Parathyroid adenoma (tissue), 2 donors: Measurements from ENCODE around the gene PKMYT1.

Experiments used
- H2AFZ ChIP-seq: fragments of 300-600 bp; sonication (generic); one replicate; pipeline ENCODE4 v1.7.0; 2017; ENCODE audit warnings: antibody characterized with exemption, mild to moderate bottlenecking
- H3K27ac ChIP-seq: fragments of 300-600 bp; sonication (generic); one replicate; pipeline ENCODE4 v1.7.0; 2017
- H3K27me3 ChIP-seq: fragments of 300-600 bp; sonication (generic); one replicate; pipeline ENCODE4 v1.7.0; 2017; ENCODE audit warnings: low read length; ENCODE audit not compliant: control insufficient read depth, insufficient read depth
- H3K36me3 ChIP-seq: fragments of 300-600 bp; sonication (generic); one replicate; pipeline ENCODE4 v1.7.0; 2017; ENCODE audit warnings: low read length; ENCODE audit not compliant: control insufficient read depth, insufficient read depth
- H3K4me1 ChIP-seq: fragments of 300-600 bp; sonication (generic); one replicate; pipeline ENCODE4 v1.7.0; 2017; ENCODE audit warnings: control low read depth
- H3K4me2 ChIP-seq: fragments of 300-600 bp; sonication (generic); one replicate; pipeline ENCODE4 v1.7.0; 2017; ENCODE audit warnings: low read length
- H3K4me3 ChIP-seq: fragments of 300-600 bp; sonication (generic); one replicate; pipeline ENCODE4 v1.7.0; 2017; ENCODE audit warnings: low read depth, low read length
- H3K79me2 ChIP-seq: fragments of 300-600 bp; sonication (generic); one replicate; pipeline ENCODE4 v1.7.0; 2017; ENCODE audit warnings: control low read depth
- H3K9ac ChIP-seq: fragments of 300-600 bp; sonication (generic); one replicate; pipeline ENCODE4 v1.7.0; 2017; ENCODE audit warnings: mild to moderate bottlenecking
- H3K9me3 ChIP-seq: fragments of 300-600 bp; sonication (generic); one replicate; pipeline ENCODE4 v1.7.0; 2017; ENCODE audit warnings: low read length; ENCODE audit not compliant: control insufficient read depth
- CTCF ChIP-seq: fragments of 300-600 bp; sonication (generic); IDR thresholded peaks from one replicate; pipeline ENCODE4 v1.7.0; 2017; ENCODE audit warnings: antibody characterized with exemption, mild to moderate bottlenecking
- donor health status: primary hyperparathyroidism.

The PKMYT1 gene

GRCh38 chr16:2973093-2973492 lies 7.2 kb downstream of the PKMYT1 start:
- Histone ChIP-seq H3K36me3 (no peaks in the 10 kb centered on the region), H3K4me2 (no peak overlapping the region), H3K9ac (no peak overlapping the region), H3K27ac (no peak overlapping the region), H3K4me3 (no peak overlapping the region), H3K27me3 (no peaks in the 10 kb centered on the region), H3K79me2 (no peaks in the 10 kb centered on the region), H3K4me1 (peaks cover 17% of the 10 kb centered on the region), H3K9me3 (no peaks in the 10 kb centered on the region), H2AFZ (no peak overlapping the region)
- no peak for TF ChIP-seq CTCF

GRCh38 chr16:2971985-2972784 lies 8.1 kb downstream of the PKMYT1 start:
- Histone ChIP-seq H3K36me3 (no peaks in the 10 kb centered on the region), H3K27ac (no peak overlapping the region), H3K27me3 (no peaks in the 10 kb centered on the region), H3K4me1 (peaks cover 19% of the 10 kb centered on the region), H3K79me2 (no peaks in the 10 kb centered on the region), H3K9ac (no peak overlapping the region), H3K9me3 (no peaks in the 10 kb centered on the region), H2AFZ (no peak overlapping the region), H3K4me2 (no peak overlapping the region), H3K4me3 (no peak overlapping the region)
- no peak for TF ChIP-seq CTCF

DNA sequence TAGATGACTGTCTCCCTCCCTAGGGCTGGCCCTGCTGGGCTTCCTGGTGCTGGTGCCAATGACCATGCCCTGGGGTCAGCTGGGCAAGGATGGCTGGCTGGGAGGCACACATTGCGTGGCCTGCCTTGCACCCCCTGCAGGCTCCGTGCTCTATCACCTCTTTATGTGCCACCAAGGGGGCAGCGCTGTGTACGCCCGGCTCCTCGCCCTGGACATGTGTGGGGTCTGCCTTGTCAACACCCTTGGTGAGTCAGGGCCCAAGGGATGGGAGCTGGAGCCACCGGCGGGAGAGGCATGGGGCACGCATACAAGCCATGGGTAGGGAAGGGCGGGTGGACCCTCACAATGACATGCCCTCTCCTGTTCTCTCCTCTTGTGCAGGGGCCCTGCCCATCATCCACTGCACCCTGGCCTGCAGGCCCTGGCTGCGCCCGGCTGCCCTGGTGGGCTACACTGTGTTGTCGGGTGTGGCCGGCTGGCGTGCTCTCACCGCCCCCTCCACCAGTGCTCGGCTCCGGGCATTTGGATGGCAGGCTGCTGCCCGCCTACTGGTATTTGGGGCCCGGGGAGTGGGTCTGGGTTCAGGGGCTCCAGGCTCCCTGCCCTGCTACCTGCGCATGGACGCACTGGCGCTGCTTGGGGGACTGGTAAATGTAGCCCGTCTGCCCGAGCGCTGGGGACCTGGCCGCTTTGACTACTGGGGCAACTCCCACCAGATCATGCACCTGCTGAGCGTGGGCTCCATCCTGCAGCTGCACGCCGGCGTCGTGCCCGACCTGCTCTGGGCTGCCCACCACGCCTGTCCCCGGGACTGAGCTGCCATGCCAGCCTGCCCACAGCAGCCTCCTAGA lies 8.9 kb downstream of the PKMYT1 start:
- Histone ChIP-seq H3K9me3 (no peaks in the 10 kb centered on the region), H3K4me3 (peak overlapping the region; percentile 67), H2AFZ (no peak overlapping the region), H3K79me2 (no peaks in the 10 kb centered on the region), H3K9ac (no peak overlapping the region), H3K36me3 (no peaks in the 10 kb centered on the region), H3K27me3 (no peaks in the 10 kb centered on the region), H3K4me2 (peak overlapping the region; percentile 93), H3K4me1 (peaks cover 19% of the 10 kb centered on the region), H3K27ac (peak overlapping the region; percentile 78)
- no peak for TF ChIP-seq CTCF

DNA sequence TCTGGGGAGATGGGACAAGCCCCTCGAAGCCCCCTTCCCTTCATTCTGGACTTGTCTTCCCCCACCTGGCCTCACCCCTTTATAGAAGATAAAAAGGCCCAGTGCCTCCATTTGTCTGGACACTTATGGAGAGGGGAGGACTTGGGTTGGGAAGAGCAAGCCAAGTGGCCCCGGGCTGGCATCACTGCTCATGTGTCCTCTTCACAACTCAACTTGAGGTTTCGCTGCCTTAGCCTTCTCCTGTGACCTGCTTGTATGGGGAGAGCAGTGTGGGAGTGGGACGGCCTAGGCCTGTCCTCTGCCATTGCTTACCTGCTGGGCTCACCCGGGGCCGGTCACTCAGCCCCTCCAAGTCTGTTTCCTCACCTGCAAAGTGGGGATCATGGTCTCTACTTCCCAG lies 9.7 kb downstream of the PKMYT1 start:
- H3K9ac ChIP-seq = peak overlapping the region; percentile 14
- no peaks in the 10 kb centered on the region for H3K9me3 ChIP-seq
- H3K36me3 ChIP-seq = no peaks in the 10 kb centered on the region
- H3K79me2 ChIP-seq = no peaks in the 10 kb centered on the region
- no peak for TF ChIP-seq CTCF
- peak overlapping the region; percentile 93 for H3K4me2 ChIP-seq
- H3K4me3 ChIP-seq = peak overlapping the region; percentile 67
- peaks cover 19% of the 10 kb centered on the region for H3K4me1 ChIP-seq
- peak overlapping the region; percentile 78 for H3K27ac ChIP-seq
- H3K27me3 ChIP-seq = no peaks in the 10 kb centered on the region
- peak overlapping the region; percentile 74 for H2AFZ ChIP-seq
